HUES48 (cell line): ENCODE measurements around the gene AATK.

Experiments
- H3K27ac ChIP-seq: one replicate; pipeline ENCODE4 v1.7.0; 2013; ENCODE audit warnings: low read depth, low read length, inconsistent platforms
- H3K27me3 ChIP-seq: 2 replicates; pipeline ENCODE4 v1.6.1; 2013; ENCODE audit warnings: mild to moderate bottlenecking, low read length; ENCODE audit not compliant: control insufficient read depth, insufficient read depth
- H3K36me3 ChIP-seq: 2 replicates; pipeline ENCODE4 v1.6.1; 2013; ENCODE audit warnings: low read length; ENCODE audit not compliant: control insufficient read depth, insufficient read depth
- H3K4me1 ChIP-seq: 2 replicates; pipeline ENCODE4 v1.6.1; 2013; ENCODE audit warnings: mild to moderate bottlenecking, low read length; ENCODE audit not compliant: control insufficient read depth, insufficient read depth
- H3K4me3 ChIP-seq: 2 replicates; pipeline ENCODE4 v1.5.1; 2013; ENCODE audit warnings: mild to moderate bottlenecking, low read depth, low read length
- H3K9ac ChIP-seq: 2 replicates; pipeline ENCODE4 v1.6.1; 2013; ENCODE audit warnings: mild to moderate bottlenecking, low read depth, low read length, moderate library complexity
- H3K9me3 ChIP-seq: 2 replicates; pipeline ENCODE4 v1.6.1; 2013; ENCODE audit warnings: low read length; ENCODE audit not compliant: control insufficient read depth, insufficient read depth

AATK gene

DNA sequence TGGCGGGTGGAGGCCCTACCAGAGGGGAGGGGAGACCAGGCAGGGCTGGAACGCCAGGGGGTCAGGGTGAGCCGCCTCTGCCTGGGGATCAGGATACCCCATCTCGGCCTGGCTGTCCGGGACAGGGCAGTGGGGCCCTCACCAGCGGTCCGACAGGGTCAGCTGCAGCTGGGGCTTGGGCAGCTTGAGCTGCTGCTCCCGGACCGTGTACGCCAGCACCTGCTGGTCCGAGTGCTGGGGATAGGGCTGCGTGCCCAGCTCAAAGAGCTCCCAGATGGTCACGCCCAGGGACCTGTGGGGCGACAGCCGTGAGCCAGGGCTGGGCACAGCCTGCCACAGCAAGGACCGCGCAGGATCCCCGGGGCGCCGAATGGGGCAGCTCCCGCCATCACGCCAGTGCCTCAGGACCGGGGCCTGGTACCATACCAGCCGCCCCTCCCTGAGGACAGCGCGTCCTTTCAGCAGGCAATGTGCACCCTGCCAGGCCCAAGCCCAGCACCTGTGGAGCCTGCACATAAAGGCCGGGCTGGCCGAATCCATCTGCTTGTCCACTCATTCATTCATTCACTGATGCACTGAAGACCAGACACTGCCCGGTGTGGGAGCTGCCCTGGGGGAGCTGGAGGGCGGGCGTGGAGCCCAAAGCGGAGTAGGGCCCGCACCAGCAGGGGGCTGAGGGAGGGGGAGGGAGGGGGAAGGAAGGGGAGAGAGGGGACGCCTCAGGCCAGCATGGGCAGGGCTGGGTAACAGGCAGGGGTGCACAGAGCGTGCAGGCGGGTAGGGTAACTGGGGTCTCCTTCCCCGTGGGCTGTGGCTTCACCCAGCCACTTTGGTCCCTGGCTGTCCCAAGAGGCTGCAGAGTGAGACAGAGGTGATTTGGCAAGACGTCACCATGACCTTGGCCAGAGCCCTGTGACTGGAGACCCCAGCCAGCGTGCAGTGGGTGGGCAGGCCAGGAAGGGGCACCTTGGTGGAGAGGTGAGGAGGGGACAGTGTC lies 42.7 kb downstream of the AATK start:
- H3K9me3 ChIP-seq: no peaks in the 10 kb centered on the region
- no peak overlapping the region for H3K4me3 ChIP-seq
- no peaks in the 10 kb centered on the region for H3K36me3 ChIP-seq
- no peak overlapping the region for H3K27ac ChIP-seq
- no peaks in the 10 kb centered on the region for H3K27me3 ChIP-seq
- H3K4me1 ChIP-seq: no peaks in the 10 kb centered on the region
- H3K9ac ChIP-seq: no peak overlapping the region

GRCh38 chr17:81121841-81122733 lies 43.9 kb downstream of the AATK start:
- Histone ChIP-seq H3K27me3 (no peaks in the 10 kb centered on the region), H3K4me1 (no peaks in the 10 kb centered on the region), H3K27ac (no peak overlapping the region), H3K9me3 (no peaks in the 10 kb centered on the region), H3K9ac (no peak overlapping the region), H3K36me3 (no peaks in the 10 kb centered on the region), H3K4me3 (no peak overlapping the region)

DNA sequence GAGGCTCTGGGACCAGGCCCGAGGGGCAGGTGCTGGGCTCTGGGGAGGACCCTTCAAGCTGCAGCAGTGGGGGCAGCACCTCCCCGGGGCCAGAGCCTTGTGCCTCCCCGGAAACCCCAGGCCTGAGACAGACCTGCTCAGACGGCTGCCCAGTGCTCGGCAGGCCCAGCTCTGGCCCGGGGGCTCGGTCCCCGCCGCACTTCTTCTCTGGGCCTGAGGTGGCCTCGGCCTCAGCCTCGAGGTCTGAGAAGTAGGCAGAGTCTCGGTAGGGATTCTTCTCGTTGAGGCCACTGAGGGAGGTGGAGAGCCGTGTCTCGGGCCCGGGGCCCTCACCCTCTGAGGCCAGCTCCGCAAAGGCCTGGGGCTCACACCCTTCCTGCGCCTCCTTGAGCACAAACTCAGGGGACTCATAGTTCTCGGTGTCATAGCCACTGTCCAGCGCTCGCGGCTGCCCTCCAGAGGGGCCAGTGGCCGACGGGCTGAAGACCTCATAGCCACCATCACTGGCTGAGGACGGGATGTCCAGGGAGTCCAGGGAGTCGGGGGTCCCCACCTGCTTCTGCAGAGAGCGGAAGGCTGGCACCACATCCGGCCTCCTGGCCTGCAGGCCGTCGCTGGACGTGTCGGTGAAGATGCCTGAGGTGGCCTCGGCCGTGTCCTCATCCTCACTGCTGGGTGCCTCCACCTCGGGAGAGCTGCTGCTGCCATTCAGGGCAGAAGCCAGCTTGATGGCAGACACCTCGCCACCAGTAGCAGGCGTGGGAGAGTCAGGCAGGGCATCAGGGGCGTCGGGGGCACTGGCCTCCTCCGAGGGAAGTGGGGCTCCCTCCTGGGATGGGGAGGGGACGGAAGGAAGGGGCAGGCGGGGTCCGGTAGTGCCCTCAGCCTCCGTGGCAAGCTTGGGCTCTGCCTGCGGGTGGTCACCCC lies 45.1 kb downstream of the AATK start:
- no peak overlapping the region for H3K9ac ChIP-seq
- H3K4me1 ChIP-seq: no peaks in the 10 kb centered on the region
- no peaks in the 10 kb centered on the region for H3K9me3 ChIP-seq
- no peak overlapping the region for H3K4me3 ChIP-seq
- no peaks in the 10 kb centered on the region for H3K27me3 ChIP-seq
- H3K27ac ChIP-seq: no peak overlapping the region
- H3K36me3 ChIP-seq: no peaks in the 10 kb centered on the region

GRCh38 chr17:81120149-81120484 lies 45.9 kb downstream of the AATK start:
- H3K9ac ChIP-seq: no peak overlapping the region
- no peaks in the 10 kb centered on the region for H3K27me3 ChIP-seq
- H3K4me3 ChIP-seq: no peak overlapping the region

GRCh38 chr17:81119223-81120148 lies 46.5 kb downstream of the AATK start:
- H3K27ac ChIP-seq: no peak overlapping the region
- no peaks in the 10 kb centered on the region for H3K27me3 ChIP-seq
- peak overlapping the region; percentile 59 for H3K4me3 ChIP-seq
- no peaks in the 10 kb centered on the region for H3K4me1 ChIP-seq
- H3K9ac ChIP-seq: no peak overlapping the region
- H3K36me3 ChIP-seq: no peaks in the 10 kb centered on the region
- no peaks in the 10 kb centered on the region for H3K9me3 ChIP-seq

More at GRCh38 chr17:81120149-81120484, 45.9 kb downstream of the AATK start:
- Histone ChIP-seq H3K4me1 (no peaks in the 10 kb centered on the region), H3K27ac (no peak overlapping the region), H3K36me3 (no peaks in the 10 kb centered on the region), H3K9me3 (no peaks in the 10 kb centered on the region)

DNA sequence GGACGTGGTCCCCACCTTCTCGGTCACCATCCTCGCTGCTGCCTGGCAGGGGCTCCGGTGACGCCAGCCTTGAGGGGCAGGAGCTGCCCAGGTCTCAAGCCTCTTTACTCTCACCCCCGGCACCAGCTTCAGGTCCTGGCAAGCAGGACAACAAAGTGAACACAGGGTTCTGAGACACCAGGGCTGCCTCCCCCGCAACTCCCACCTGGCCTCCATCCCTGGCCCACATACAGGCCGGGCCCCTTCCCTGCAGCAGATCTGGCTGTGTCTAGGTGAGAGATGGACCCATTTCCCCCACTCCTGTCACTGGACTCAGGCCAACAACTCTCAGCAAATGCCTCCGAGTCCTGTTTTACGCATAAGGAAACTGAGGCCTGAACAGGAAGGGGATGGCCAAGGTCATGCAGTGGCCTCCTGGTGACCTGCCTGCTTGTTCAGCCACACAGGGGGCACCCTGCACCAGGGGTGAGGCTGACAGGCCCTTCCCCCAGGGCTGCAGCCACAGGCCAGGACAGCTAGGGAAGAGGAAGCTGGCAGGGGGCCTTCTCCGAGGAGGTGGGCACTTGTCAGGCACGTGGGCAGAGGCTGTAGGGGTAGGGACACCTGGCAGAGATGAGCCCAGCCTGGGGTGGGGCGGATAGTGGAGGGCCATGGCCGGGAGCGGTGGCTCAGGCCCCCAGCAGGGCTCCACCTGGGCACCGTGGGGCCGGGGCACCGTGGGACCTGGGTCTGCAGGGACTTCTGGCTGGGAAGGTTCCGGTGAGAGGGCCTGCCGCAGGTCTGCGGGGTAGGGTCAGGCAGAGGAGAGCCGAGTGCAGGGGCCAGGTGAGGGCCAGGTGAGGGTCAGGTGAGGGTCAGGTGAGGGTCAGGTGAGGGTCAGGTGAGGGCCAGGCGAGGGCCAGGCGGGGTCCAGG lies 47.5 kb downstream of the AATK start:
- H3K27ac ChIP-seq: no peak overlapping the region
- H3K27me3 ChIP-seq: no peaks in the 10 kb centered on the region
- H3K4me3 ChIP-seq: peak overlapping the region; percentile 59; the same call in 1 of the 2 replicates
- no peaks in the 10 kb centered on the region for H3K36me3 ChIP-seq
- H3K9me3 ChIP-seq: no peaks in the 10 kb centered on the region
- no peak overlapping the region for H3K9ac ChIP-seq
- H3K4me1 ChIP-seq: no peaks in the 10 kb centered on the region

- no peak overlapping the region for H3K27ac ChIP-seq
- H3K4me1 ChIP-seq: no peaks in the 10 kb centered on the region
- H3K36me3 ChIP-seq: no peaks in the 10 kb centered on the region
- H3K27me3 ChIP-seq: no peaks in the 10 kb centered on the region
- H3K9me3 ChIP-seq: no peaks in the 10 kb centered on the region
- H3K4me3 ChIP-seq: no peak overlapping the region
- H3K9ac ChIP-seq: no peak overlapping the region
Measured at GRCh38 chr17:81117672-81118198, 48.3 kb downstream of the AATK start.

DNA sequence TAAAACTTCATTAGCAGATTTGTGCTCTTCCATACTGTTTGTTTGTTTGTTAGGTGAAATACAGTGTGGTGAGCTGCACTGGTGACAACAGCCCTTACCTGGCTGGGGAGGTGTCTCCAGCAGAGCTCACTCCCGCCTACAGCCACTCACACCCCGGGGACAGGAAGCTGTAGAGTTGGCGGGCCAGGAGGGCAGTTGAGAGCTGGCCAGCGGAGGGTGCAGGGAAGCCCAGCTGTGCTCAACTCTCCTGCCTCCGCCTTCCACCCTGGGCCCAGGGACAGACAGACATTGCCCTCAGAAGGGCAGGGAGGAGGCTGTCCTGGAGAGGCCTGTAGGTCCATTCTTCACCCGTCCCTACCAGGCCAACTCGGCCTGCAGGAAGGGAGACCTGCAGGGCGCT lies 49.3 kb downstream of the AATK start:
- Histone ChIP-seq H3K4me3 (no peak overlapping the region), H3K9me3 (no peaks in the 10 kb centered on the region), H3K27ac (no peak overlapping the region), H3K27me3 (no peaks in the 10 kb centered on the region), H3K9ac (no peak overlapping the region), H3K4me1 (no peaks in the 10 kb centered on the region), H3K36me3 (no peaks in the 10 kb centered on the region)
